GM18526 (cell line): ENCODE measurements around the gene ANAPC5.

Experiments used
- POLR2A ChIP-seq: IDR thresholded peaks from 3 replicates; pipeline ENCODE4 v1.6.1; 2011; ENCODE audit not compliant: insufficient read length; ENCODE audit errors: extremely low read depth

ANAPC5 gene

DNA sequence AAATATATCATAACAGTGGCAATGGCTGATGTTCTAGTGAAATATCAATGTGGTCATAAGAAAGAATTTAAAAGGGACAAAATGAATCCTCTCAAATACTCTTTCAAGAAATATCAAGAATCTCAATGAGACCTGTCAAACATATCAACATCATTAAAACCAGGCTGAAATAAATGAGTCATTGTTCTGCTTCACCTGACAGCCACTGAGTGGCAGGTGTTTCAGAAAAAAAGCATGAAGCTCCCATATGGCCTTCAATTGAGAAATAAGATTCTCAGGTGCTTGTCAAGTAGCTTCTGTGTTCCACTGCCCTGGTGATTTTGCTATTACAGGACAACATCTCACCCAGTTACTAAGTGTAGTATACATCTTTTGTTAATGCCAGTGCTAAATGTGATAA, 21.5 kb downstream of the ANAPC5 start:
- TF ChIP-seq POLR2A = no peak

DNA sequence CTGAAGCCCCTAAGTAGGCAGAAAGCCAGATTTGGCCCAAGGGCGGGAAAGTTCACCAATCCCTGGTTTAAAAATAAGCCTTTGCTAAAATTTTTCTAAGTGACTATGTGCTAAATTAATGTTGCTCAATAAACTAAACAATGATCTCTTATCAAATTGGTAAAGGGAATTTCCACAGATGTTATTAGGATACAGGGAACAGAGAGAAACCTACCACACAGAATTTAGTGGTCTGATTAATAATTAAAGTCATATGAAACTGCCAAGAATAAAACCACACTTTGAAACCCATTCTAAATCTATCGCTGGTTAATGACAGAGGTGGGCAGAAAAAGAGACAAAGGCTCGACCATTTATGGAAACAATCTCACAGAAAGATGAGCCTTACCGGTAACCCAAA, 22.0 kb downstream of the ANAPC5 start:
- TF ChIP-seq POLR2A = no peak

DNA sequence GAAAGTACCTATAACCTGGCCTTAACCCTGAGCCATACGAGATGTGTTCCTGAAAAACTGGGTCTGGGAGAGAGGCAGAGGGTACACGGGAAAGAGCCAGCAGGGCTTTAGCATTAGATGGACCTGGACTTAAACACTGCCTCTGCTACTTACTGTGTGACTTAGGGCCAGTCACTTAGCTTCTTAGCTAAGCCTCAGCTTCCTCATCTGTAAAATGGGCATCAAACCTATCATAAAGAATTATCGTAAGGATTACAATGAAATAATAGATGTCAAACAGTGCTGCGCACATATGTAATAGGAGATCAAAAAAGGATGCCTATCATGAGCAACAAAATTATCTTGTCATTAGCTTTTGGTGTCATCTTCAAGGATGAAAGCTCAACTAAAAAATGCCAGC, 23.6 kb downstream of the ANAPC5 start:
- TF ChIP-seq POLR2A = no peak

DNA sequence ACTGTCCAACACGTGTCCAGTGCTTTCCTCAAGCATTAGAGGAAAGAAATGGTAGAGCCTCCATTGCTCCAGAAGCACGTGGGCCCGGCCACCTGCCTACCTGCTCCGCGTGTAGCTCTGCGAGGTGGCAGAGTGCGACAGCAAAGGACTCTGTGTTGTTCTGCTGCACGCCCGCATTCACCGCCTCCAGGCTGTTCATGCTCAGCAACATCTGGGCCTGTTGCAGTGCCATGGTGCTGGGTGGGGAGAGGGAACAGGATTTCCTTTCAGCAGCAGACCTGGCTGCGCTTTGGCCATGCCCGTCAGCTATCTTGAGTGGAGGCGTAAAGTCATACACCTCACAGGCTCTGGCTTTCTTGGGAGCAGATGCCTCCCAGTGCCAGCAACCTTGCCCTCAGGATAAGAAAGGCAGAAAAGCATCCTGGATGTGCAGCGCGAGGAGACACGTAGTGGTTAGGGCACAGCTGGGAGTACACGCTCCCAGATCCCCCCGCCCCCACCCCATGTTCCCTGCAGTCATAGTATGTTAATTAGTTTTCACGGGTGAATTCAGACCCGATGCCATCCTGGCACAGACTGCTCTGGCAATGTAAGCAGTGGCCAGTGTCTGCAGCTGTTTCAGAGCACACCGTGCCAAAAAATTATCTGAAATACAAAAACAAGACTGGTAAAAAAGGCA, 25.1 kb downstream of the ANAPC5 start:
- TF ChIP-seq POLR2A = no peak

DNA sequence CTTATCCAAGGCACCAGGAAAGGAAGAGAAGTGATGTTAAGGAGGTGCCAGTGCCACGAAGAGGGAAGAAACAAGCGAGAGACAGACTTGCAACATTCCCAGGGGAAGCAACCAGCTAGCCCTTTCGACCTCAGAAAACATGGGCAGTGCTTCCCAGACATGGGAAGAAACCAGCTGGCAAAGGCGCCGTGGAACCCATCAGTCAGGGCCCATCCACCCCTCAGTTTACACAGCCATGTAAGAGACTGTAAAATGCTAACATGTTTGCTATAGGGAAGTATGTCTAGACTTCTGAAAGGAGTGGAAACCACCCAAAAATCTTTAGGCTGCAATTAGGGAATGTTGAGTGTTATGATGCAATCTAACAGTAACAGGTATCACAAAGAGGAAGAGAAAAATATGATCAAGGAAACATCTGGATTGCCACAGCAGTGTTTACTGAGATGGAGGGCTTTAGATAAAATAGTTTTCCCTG, 26.3 kb downstream of the ANAPC5 start:
- no peak for TF ChIP-seq POLR2A

DNA sequence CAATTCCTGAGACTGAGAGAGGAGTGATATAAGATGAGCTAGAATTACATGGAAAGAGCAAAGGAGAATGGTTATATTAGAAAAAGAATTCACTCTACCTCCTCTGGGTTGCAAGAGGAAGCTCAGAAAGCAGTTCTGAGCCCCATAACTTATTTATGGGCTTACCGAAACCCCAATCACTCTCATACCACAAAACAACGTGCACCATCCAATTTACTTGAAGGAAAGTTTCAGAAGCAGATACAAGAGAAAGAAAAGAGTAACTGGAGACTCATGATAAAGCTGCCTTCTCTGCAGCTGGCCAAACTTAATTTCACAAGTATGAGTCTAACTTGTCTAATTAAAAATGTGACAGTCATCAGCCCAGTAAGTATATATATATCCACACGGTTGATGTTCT, 28.3 kb downstream of the ANAPC5 start:
- no peak for TF ChIP-seq POLR2A

DNA sequence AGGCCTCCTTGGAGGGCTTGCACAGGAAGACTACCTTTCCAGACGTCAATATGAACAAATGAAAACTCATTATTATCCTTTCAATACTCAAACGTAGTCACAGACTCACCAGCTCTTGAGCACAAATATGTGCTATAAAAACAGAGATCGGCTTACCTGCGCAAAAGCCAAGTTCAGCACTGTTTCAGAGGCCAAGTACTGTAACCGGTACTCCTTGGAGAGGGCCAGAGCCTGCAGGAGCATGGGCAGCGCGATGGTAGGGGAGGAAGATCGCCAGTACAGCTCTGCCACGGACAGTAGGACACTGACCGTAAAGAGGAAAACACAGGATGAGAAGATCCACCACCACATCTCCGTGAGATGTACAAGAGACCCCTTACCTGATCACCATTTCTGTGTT, 34.1 kb downstream of the ANAPC5 start:
- no peak for TF ChIP-seq POLR2A

DNA sequence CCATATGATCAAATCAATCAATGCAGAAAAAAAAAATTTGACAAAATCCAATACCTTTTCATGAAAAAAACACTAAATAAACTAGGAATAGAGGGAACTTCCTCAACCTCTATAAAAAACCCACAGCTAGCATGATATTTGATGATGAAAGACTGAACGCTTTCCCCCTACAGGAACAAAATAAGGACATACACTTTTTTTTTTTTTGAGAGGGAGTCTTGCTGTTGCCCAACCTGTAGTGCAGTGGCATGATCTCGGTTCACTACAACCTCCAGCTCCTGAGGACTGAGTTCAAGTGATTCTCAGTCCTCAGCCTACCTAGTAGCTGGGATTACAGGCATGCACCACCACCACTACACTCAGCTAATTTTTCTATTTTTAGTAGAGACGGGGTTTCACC, 37.8 kb downstream of the ANAPC5 start:
- TF ChIP-seq POLR2A = no peak

DNA sequence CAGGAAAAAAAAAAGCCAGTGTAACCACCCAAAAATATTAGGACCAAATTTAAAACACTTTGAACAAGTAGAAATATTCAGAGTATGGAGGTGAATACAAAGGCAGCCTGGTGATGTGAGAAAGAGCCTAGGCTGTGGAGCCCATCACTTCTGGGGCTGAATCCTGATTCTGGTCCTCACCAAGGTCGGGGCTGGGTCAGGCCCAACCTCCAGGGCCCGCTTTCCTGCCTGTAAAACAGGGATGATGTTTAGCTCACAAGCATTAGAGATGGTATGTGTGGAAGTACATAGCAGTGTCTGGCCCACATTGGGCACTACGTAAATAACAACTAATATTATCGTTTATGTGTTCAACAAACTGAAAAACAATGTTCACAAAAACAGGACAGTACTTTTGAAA, 47.9 kb downstream of the ANAPC5 start:
- TF ChIP-seq POLR2A = no peak

DNA sequence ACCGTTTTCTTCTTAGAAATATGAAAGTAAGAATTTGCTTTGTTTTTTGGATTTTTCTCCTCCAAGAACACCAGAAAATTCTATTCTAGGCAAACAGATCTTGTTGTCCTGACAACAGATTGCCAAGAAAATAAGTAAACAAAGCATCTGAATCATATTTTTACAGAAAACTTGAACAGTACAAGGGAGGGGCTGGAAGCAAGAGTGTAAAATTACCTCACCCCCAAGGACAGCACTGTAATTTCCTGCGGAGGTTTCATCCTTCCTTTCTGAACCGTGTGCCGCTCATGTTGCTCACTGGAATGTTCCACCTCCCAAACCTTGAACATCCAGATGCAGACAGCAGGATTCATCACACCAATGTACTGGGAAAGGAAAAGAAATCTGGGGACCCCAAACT, 50.3 kb downstream of the ANAPC5 start:
- TF ChIP-seq POLR2A = no peak

DNA sequence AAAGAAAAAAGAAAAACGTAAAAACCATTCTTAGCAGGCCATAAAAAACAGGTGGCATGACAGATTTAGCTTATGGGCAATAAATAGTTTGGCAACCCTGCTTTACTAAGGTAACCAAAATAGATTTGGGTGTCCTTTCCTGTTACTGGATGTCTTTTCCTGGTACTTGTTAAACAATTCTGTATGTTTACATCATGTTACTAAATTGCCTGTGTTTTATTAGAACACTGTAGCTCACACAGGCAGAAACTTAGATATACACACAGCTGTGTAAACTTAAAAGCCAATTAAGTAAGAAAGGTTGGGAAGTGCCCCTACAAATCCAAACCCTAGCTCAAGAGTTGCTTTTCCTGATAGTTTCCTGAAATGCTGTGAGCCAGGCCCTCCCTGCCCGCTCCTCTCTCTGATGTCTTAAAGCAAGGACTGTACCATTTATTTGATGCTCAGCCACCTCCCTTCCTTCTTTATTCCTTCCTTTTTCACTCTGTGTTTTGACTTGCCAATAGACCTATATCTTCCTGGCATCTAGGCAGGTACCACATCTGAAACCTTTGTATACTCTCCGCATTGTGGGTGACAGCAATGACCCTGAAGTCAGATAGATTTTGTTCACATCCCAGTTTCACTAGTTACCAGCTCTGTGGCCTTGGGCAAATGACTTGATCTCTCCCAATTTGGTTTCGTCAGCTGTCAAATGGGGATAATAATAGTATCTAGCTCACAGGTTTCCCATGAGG, 52.0 kb downstream of the ANAPC5 start:
- no peak for TF ChIP-seq POLR2A

DNA sequence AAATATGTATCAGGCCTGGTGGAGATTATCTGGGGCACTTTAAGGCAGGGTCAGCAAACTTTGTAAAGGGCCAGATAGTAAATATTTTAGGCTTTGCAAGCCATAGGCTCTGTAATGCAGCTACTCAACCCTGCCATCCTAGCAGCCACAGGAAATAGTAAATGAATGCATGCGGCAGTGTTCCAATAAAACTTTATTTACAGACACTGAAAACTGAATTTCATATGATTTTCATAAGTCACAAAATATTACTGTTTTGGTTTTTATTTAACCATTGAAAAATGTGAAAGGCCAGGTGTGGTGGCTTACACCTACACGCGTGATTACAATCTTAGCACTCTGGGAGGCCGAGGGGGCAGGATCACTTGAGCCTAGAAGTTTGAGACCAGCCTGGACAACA, 52.5 kb downstream of the ANAPC5 start:
- TF ChIP-seq POLR2A = no peak

DNA sequence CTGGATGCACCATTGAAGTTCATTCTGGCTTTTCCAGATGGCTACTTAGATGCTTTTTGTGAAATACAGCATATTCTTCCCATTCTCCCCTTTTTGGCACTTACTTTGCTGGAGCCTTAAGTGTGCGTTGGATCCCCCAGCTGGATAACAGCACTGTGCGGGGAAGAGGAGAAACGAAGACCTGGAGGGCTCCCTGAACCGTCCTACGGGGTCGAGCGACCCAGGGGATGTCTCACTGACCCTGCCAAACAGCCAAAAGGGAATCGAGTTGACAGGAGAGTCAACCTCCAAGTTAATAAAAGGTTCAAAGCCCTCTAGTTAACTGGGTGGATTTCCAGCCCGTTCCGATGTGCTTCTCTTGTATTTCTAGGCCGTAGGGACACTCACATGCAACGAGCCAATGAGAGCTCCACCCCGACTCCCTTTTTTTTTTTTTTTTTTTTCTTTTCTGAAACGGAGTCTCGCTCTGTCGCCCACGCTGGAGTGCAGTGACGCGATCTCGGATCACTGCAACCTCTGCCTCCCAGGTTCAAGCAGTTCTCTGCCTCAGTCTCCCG, 54.7 kb downstream of the ANAPC5 start:
- no peak for TF ChIP-seq POLR2A

DNA sequence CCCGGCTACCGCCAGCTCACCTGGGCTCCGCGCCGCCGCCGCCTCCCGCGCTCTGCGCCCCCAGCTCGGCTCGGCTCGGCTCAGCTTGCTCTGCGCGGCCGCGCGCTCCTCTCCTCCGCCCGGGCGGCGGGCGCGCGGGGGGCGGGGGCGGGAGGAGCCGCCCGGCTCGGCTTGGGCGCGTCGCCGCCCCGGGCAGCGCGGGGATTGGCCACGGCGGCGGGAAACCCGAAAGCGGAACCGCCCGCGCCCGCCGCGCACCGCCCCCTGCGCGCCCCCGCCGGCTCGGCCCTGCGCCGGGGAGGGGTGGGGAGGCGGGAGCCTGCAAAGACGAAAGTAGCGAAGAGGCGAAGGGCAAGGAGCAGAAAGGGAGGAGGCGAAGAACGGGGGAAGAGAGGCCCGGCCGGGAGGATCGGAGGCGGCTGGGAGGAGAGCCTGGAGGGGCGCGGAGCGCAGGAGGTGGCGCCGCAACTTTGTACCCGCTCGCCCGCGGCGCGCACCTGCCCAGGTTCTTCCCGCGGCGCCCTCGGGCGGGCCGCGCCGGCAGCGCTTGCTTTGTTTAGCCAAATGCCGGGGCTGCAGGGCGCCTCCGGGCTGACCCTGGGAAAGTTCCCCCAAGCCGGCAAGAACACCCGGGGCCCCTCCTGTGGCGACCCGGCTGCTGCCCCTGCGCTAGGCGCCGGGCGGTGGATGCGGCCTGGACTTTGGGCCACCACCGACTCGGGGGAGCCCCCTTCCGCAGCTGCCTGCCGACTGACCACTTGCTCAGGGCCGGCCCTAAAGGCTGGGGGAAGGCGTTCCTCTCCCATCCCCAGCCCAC, 55.4 kb downstream of the ANAPC5 start, which contains the start of gene CAMKK2:
Gene CAMKK2 (minus strand): TSS at position 92 of the 817 bp plus-strand sequence. CDS start 22,183 bp downstream, outside the sequence.
- peak; percentile 59 for TF ChIP-seq POLR2A
